Stimulated activated CD4-positive, alpha-beta T cell treated with anti-CD3 and anti-CD28 coated beads, TNF-alpha, amount 100 ng/mL, for 1 hour (primary cell): ENCODE measurements around the gene MAN2B2.

Experiments used
- DNase-seq, 3 donors: peaks; one replicate each; pipeline ENCODE4 v3.0.0-alpha.2; 2020; ENCODE audit warnings: low read depth in 3 of 3, low spot score in 1 of 3

MAN2B2 gene

DNA sequence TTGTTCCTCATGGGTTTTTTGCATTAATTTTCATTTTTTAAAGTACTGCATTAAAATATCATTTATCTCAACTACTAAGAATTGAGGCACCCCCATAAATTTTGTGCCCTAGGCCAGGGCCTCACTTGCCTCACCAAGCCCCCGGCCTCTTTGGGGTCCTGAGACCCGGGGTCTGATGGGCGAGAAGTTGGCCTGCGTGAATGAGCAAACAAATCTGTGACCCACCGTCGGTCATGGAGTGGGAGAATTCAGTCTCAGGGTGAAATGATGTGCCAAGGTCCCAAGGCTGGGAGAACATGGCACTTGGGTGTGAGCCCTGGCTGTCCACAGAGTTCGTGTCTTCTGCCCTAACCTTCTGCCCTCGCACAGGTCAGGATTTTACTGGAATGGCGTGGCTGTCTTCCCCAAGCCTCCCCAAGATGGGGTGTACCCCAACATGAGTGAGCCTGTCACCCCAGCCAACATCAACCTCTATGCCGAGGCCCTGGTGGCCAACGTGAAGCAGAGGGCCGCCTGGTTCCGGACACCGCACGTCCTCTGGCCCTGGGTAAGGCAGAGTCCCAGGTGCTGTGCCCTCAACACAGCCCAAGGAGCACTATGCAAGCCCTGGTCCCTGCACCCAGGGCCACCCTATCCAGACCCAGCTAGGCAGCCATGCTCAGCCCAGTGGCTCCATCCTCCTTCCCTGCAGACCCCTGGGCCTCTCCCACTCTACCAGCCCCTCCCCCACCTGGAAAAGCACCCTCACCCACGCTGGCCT lies 18.0 kb downstream of the MAN2B2 start:
- DNase-seq, result no peak

DNA sequence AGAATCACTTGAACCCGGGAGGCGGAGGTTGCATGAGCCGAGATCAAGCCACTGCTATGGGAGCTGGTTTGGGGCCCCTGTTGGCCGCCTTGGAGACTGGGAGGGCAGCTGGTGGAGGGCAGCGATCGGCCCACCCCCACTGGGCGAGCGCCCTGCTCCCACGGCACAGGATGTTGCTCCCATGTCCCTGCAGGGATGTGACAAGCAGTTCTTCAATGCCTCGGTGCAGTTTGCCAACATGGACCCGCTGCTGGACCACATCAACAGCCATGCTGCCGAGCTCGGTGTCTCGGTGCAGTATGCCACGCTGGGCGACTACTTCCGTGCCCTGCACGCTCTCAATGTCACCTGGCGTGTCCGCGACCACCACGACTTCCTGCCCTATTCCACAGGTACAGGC lies 19.4 kb downstream of the MAN2B2 start:
- no peak for DNase-seq

DNA sequence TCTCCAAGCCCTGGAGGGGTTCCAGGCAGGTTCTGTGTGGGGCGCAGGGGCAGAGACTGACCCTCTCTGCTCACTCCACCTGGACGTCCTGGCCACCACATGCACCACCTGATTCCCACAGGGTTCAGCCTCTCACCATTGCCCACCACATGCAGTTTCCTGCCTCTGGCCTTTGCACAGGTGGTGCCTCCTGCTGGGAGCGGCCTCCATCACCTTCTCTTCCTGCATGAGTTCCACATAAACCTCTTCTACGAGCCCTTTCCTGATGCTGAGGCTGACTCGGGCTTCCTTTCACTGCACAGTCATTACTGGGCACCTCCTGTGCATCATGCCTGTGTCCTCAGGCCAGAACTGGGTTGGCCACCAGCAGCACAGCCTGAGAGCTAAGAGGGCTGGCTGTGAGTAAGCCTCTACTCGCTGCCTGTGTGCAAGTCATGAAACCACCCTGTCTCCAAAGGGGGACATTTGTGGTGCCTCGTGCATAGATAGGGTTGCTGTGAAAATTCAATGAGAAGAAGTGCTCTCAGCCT lies 19.9 kb downstream of the MAN2B2 start:
- DNase-seq, result no peak

- DNase-seq, result no peak
These were observed 21.0 kb downstream of the MAN2B2 start for GRCh38 chr4:6595897-6596537.

DNA sequence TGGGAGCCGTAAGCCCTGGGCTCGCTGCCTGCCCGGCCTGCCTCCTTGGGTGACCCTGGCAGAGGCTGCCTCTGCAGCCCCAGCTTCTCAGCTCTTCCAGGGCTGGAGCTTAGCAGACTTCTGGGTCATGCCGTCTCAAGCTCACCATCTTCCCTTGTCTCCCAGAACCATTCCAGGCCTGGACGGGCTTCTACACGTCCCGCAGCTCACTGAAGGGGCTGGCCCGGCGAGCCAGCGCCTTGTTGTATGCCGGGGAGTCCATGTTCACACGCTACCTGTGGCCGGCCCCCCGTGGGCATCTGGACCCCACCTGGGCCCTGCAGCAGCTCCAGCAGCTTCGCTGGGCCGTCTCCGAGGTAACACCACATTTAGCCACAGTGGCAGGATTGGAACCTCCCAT lies 22.0 kb downstream of the MAN2B2 start:
- DNase-seq, result no peak

GRCh38 chr4:6598127-6598526 lies 23.1 kb downstream of the MAN2B2 start:
- DNase-seq, result no peak

DNA sequence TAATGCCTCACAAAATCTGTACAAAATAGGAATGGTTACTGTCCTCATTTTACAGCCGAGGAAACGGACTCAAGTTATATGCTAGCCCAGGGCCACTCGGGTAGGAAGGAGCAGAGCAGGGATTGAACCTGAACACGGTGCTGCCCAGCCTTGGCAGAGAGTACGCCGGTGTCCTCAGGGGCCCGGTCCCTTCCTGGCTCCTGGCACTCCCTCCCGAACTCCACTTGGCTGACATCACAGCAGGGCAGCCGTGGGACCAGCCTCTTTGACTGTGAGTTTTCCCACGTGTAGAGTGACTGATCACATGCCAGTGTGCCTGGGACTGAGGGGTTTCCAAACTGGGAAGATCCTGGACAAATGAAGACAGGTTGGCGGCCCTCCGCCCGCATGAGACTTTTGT lies 23.7 kb downstream of the MAN2B2 start:
- DNase-seq, result no peak

GRCh38 chr4:6601661-6602250 lies 26.8 kb downstream of the MAN2B2 start:
- no peak for DNase-seq

DNA sequence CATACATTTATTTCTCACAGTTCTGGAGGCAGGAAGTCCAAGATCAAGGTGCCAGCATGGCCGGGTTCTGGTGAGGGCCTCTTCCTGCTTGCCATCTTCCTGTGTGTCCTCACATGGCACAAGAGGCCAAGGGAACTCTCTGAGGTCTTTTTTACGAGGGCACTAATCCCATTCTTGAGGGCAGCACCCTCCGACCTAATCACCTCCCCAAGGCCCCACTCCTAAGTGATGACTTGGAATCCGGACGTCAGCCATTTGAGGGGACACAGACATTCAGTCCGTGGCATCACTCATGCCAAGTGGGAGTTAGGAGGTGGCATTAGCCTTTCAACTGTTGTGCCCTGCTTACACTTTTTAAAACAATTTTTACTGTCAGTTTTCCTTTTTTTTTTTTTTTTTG lies 27.3 kb downstream of the MAN2B2 start:
- no peak for DNase-seq

- DNase-seq, result no peak
These were observed 28.1 kb downstream of the MAN2B2 start for GRCh38 chr4:6603128-6603527.

GRCh38 chr4:6605114-6605513 lies 30.1 kb downstream of the MAN2B2 start:
- no peak for DNase-seq

- no peak for DNase-seq
These were observed 30.6 kb downstream of the MAN2B2 start for GRCh38 chr4:6605605-6606004.

GRCh38 chr4:6606465-6607235 lies 31.7 kb downstream of the MAN2B2 start:
- DNase-seq, result no peak

DNA sequence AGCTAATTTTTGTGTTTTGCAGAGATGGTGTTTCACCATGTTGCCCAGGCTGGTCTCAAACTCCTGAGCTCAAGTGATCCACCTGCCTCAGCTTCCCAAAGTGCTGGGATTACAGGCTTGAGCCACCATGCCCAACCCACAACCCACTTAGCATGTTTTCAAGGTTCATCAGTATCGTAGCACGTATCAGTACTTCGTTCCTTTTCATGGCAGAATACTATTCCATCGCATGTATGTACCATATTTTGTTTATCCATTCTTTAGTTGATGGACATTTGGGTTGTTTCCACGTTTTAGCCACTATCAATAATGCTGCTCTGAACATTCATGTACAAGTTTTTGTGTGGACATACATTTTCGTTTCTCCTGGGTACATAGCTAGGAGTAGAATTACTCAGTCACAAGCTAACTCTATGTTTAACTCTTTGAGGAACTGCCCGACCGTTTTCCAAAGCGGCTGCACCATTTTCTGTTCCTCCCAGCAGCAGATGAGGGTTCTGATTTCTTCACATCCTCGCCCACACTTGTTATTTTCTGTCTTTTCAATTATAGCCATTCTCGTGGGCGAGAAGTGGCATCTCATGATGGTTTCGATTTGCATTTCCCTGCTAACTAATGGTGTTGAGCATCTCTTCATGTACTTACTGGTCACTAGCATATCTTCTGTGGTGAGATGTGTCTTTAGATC lies 32.5 kb downstream of the MAN2B2 start:
- no peak for DNase-seq

- DNase-seq, result no peak
These were observed 33.9 kb downstream of the MAN2B2 start for GRCh38 chr4:6608758-6609414.

GRCh38 chr4:6609415-6610079 lies 34.6 kb downstream of the MAN2B2 start:
- no peak for DNase-seq

GRCh38 chr4:6610856-6611430 lies 36.0 kb downstream of the MAN2B2 start:
- DNase-seq, result no peak

GRCh38 chr4:6612961-6613675 lies 38.1 kb downstream of the MAN2B2 start:
- DNase-seq, result no peak
